Colon (tissue), 2 donors: ENCODE data around the gene RDH16.

Source experiments
- FAIRE-seq: peaks from 2 replicates; lab custom pipeline; 2012; peaks lifted over from hg19 to GRCh38; lab: Jason Lieb, UNC
- donor health status: control.
- donor health status: control.

Gene RDH16, protein sequence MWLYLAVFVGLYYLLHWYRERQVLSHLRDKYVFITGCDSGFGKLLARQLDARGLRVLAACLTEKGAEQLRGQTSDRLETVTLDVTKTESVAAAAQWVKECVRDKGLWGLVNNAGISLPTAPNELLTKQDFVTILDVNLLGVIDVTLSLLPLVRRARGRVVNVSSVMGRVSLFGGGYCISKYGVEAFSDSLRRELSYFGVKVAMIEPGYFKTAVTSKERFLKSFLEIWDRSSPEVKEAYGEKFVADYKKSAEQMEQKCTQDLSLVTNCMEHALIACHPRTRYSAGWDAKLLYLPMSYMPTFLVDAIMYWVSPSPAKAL

GRCh38 chr12:56957229-56958052 is at the start of gene RDH16:
TSS of gene RDH16 (minus strand) at chr12:56957608. CDS start at chr12:56957462, 146 bp downstream.
- FAIRE-seq, result no peak

DNA sequence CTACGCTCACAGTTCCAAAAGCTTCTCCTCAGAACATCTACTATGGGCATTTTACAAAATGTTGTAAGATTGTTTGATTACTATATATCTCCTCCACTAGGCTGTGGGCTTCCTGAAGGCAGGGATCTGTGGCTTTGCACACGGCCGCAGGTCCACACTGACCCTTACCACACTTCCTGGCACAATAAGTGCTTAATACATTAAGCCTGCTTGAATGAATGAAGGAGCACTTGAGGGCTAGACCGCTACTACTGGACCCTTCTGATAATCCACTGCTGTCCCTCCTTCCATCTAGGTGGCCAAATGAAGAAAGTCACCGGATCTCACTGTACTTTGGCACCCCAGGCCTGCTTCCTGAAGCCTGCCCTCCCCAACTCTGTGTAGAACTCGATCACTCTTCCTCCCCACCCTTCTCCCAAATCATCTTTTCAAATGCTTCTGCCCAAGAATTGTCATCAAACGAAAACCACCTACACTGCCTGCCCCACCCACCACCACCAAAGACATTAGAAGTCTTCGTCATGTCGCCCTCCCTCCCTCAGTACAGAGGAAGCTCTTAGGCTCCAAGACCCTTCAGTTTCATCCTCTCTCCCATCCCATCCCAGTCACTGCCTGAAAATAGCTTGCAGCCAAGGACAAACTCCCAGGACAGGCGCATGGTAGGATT is 49.5 kb upstream of the RDH16 start:
- FAIRE-seq, result no peak

DNA sequence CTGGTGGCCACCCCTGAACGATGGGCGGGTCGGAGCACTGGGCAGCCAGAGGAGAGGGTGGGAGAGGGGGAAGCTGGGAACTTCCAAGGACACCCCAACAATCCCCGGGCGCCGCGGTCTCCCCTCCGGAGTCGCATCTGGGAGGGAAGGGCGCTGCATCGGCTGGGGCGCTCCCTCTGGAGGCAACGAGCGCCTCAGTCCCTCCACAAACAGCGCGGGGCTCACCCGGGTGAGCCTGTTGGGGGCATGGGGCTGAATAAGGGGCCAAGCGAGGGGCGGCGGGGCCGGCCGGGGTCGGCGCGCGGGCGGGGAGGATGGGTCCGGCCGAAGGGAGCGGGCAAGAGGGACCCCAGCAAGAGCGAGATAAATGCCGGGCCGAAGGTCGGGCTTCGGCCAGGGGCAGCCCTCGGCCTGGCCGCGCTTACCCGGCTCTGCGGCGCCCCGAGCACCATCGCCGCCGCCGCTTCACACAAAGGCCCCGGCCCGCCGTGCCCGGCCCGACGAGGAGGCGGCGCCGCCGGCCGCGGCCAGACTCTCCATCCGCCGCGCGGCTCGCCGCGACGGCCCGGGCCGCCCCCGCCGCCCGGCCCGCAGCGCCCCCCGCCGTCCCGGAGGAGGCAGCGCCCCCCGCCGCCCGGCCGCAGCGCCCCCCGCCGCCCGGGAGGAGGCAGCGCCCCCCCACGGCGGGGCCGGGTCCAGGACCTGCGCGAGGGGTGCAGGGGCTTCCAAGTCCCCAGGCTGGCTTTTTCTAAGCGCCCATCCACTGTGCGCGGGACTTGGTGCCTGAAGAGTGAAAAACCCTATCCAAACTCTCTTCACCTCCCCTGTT is 48.8 kb upstream of the RDH16 start, which contains the start of gene ZBTB39:
TSS of gene ZBTB39 (minus strand) at position 567 of the 829 bp plus-strand sequence. CDS start 1,629 bp downstream, outside the sequence.
- FAIRE-seq, result no peak

- no peak for FAIRE-seq
Observed at GRCh38 chr12:57004651-57005050, 47.2 kb upstream of the RDH16 start.

- FAIRE-seq, result no peak
Observed at GRCh38 chr12:57003395-57003794, 46.0 kb upstream of the RDH16 start.

GRCh38 chr12:57001448-57001906 is 44.1 kb upstream of the RDH16 start:
- no peak for FAIRE-seq

- FAIRE-seq, result no peak
Observed at GRCh38 chr12:57000393-57000792, 43.0 kb upstream of the RDH16 start.

GRCh38 chr12:56999456-56999855 is 42.0 kb upstream of the RDH16 start:
- FAIRE-seq, result no peak

DNA sequence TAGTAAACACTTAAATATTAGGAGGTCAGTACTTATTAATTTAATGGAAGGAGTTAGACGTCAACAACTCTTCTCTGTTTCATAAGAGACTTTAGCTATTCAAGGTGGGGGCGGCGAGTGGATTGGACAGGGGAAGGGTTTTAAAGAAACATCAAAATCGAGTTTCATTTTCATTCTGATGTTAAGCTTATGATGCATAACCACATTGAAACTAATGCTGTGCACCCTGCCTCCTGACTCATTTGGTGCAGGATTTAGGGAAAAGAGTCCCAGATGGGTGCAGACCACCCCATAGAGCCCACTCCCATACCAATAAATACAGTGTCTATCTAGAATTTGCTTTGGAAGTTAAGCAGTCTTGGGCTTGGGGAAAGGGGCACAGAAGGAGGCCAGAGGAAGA is 41.6 kb upstream of the RDH16 start:
- FAIRE-seq, result no peak

- FAIRE-seq, result no peak
Observed at GRCh38 chr12:56998316-56998715, 40.9 kb upstream of the RDH16 start.

- FAIRE-seq, result no peak
Observed at GRCh38 chr12:56996793-56997545, 39.6 kb upstream of the RDH16 start.

DNA sequence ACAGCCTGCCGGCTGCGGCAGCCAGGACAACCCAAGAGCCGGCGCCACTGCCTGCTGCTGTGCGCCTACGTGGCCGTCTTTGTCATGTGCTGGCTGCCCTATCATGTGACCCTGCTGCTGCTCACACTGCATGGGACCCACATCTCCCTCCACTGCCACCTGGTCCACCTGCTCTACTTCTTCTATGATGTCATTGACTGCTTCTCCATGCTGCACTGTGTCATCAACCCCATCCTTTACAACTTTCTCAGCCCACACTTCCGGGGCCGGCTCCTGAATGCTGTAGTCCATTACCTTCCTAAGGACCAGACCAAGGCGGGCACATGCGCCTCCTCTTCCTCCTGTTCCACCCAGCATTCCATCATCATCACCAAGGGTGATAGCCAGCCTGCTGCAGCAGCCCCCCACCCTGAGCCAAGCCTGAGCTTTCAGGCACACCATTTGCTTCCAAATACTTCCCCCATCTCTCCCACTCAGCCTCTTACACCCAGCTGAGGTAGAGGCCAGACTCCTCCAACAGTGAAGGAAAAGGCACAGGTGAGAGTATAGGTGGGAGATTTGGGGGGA is 38.6 kb upstream of the RDH16 start:
- no peak for FAIRE-seq

DNA sequence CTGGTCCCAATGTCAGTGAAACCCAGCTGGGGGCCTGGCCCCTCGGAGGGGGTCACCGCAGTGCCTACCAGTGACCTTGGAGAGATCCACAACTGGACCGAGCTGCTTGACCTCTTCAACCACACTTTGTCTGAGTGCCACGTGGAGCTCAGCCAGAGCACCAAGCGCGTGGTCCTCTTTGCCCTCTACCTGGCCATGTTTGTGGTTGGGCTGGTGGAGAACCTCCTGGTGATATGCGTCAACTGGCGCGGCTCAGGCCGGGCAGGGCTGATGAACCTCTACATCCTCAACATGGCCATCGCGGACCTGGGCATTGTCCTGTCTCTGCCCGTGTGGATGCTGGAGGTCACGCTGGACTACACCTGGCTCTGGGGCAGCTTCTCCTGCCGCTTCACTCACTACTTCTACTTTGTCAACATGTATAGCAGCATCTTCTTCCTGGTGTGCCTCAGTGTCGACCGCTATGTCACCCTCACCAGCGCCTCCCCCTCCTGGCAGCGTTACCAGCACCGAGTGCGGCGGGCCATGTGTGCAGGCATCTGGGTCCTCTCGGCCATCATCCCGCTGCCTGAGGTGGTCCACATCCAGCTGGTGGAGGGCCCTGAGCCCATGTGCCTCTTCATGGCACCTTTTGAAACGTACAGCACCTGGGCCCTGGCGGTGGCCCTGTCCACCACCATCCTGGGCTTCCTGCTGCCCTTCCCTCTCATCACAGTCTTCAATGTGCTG is 38.0 kb upstream of the RDH16 start:
- no peak for FAIRE-seq

GRCh38 chr12:56994231-56994746 is 36.9 kb upstream of the RDH16 start:
- FAIRE-seq, result no peak

GRCh38 chr12:56993346-56993745 is 35.9 kb upstream of the RDH16 start:
- FAIRE-seq, result no peak

DNA sequence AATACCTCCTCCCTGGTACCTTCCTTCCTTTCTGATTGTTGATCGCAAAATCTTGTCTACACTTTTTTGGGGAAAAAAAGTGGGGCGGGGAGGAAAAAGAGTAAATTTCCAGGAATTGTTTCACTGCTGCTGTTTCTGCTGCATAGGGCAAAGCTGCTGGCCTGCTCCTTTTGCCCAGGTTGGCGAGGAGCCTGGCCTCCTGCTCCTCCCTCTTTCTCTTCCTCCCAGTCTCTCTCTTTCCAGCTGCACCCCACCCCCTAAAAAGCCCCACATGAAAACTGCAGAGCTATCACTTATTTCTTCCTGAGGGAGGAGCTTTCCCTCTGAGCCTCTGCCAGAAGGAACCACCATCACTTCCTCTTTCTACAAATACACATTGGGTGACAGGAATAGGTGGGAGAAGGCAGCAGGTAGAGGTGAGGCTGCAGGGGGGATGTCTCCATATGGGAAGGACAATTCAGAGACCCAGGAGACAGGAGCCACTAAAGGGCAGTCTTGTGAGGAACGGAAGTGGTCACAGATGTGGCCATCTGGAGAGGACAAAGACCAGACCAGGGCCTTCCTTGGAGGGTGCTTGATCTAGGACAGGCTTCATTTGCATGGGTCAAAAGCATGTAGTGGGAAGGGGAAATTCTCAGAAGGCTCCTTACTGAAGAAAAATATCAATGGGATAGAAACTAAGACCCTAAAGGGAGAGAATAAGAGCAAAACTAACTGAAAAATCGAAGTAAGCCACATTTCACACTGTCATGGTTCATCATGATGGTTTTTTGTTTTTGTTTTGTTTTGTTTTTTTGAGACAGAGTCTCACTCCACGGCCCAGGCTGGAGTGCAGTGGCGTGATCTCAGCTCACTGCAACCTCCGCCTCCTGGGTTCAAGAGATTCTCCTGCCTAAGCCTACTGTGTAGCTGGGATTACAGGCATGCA is 34.2 kb upstream of the RDH16 start:
- FAIRE-seq, result no peak

GRCh38 chr12:56990648-56991318 is 33.4 kb upstream of the RDH16 start:
- FAIRE-seq, result no peak
